Metanephros (tissue), 2 donors: ENCODE results near the gene ALKBH1. TPM values are rescaled to one million over a fixed set of nuclear protein-coding genes. Genes with fewer than 3 reads are reported as not detected.

Source experiments
- small RNA-seq: library from RNA; depleted of rRNA; stranded (forward); fragments of <200 nt; gene quantifications from one replicate; pipeline ENCODE3, GENCODE V24; 2014; ENCODE audit warnings: low replicate concordance
- total RNA-seq: library from RNA; depleted of rRNA; stranded (reverse); fragments of >200 nt; gene quantifications from one replicate; pipeline ENCODE4 v1.2.3, GENCODE V29; 2014

Gene ALKBH1
- 9.1 TPM for total RNA-seq

GRCh38 chr14:77707724-77708408 lies at the start of gene ALKBH1, which contains the start of gene SLIRP:
Gene ALKBH1 (minus strand): TSS chr14:77708023. CDS start chr14:77708004, 19 bp downstream.
Gene SLIRP (plus strand): TSS chr14:77708103. CDS start chr14:77708112, 9 bp downstream.

Small RNA genes lying within 50 kb of the gene (small RNA-seq; reads per million reads assigned to genes)
- not detected for gene COX6CP11

Other genes starting within 250 kb of the ALKBH1 start
- gene AHSA1, start 249.9 kb downstream of the ALKBH1 start, total RNA-seq: 81.7 TPM
- gene ISM2, start 209.2 kb downstream of the ALKBH1 start, total RNA-seq: 5.7 TPM
- gene SPTLC2, start 91.4 kb downstream of the ALKBH1 start, total RNA-seq: 53.4 TPM
- gene SLIRP, start 80 bp upstream of the ALKBH1 start, total RNA-seq: 79.6 TPM
- 35.0 TPM for gene SNW1, start 53.1 kb upstream of the ALKBH1 start, total RNA-seq
- 10.4 TPM for gene ADCK1, start 92.1 kb upstream of the ALKBH1 start, total RNA-seq